Midbrain (tissue), 1 donor: ENCODE measurements around the gene WDR53.
"Not testable (repeated sequence)": the region's sequence is repeated elsewhere in the genome, so short reads cannot be mapped to it uniquely, and the experiment has no call there.

Experiments used
- DNase-seq: peaks from one replicate; lab custom pipeline; 2025; lab: John Stamatoyannopoulos, UW

Gene WDR53

DNA sequence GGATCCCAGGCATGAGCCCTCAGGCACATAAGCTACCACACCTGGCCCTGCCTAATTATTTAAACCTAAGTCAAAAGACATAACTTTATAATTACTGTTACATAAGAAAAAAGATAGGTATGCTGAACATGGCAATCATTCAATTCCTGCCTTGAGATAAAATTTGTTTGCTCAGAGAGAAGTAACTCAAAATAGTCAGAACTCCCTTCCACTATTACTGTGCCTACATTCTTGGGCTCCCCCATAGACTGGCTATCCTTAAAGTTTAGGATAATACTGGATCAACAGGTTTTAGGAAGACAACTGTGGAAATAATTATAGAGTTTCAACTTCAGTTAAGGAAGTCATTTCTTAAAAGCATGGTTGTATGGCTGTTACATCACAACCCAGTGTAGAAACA lies 9.9 kb downstream of the WDR53 start:
- DNase-seq: no peak

- DNase-seq: no peak
These were observed 11.1 kb downstream of the WDR53 start for GRCh38 chr3:196557236-196557635.

DNA sequence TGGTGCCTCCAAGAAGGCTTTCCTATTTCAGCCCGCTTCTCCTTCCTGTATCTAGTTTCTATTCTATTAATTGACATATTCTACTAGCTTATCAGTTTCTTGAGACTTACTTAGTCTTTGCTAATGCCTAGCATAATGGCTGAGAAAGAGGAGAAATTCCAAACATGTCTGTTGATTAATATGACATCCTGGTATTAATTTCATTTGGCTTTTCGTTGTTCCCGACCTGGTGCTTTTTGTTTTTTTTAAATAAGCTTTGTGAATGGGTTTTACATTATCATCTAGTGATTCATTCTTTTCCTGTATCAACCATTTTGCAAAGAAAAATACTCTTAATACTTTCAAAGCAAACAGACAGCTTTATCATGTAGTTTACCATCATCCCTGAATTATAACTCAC lies 13.1 kb downstream of the WDR53 start:
- DNase-seq: no peak

DNA sequence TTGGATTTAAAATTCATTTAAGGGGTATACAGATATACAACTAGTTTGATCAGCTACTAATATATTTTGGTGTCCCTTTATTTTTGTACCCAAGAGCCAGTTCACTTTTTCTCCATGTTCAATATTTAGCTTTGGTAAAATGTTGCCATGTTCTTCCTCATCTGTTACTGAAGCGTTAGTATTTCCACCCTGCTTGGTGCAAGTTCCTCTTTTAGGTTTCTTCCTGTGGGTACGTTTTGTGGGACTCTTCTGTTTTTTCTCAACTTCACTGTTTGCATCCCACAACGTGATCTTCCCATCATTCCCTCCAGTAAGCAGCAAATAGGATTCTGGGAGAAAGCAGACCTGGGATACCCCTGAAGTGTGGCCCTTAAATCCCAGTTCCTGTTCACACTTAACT lies 14.1 kb downstream of the WDR53 start:
- DNase-seq: no peak

- no peak for DNase-seq
These were observed 14.8 kb downstream of the WDR53 start for GRCh38 chr3:196553551-196553950.

DNA sequence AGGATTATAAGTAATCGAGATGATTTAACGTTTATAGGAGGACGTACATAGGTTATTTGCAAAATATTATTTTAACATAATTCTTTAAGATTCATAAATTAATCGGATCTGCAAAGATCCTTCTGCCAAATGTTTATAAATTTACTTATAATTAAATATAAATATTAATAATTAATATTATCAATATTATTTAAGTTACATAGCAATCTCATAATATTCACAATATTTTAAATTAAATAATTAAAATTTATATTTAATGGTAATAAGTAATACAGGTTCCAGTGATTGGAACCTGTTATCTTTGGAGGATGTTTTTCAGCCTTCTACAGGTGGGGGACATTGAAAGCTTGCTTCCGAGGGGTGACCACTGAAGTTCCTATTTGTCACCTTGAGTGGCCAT lies 16.1 kb downstream of the WDR53 start:
- no peak for DNase-seq

GRCh38 chr3:196550172-196550571 lies 18.2 kb downstream of the WDR53 start:
- not testable (repeated sequence) for DNase-seq

GRCh38 chr3:196549312-196549711 lies 19.0 kb downstream of the WDR53 start:
- DNase-seq: not testable (repeated sequence)

DNA sequence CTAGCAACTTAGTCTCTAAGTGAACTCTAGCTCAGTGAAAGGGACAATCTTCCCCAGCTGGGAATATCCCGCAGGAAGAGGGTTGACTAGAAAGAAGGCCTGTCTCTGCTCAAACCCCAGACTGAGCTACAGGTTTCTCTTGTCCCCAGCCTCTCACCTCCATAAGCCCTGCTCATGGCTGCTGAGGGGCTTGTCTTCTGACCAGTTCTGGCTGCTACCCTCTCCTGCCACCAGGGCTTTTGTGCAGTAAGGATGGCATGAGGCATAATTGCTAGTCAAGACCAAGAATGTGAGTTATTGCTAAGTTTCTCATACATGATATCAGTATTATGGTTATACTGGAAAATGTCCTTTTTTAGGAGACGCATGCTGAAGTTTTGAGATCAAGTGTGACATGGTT lies 21.3 kb downstream of the WDR53 start:
- no peak for DNase-seq

GRCh38 chr3:196546537-196546936 lies 21.8 kb downstream of the WDR53 start:
- DNase-seq: no peak

GRCh38 chr3:196544491-196544992 lies 23.8 kb downstream of the WDR53 start:
- no peak for DNase-seq

- DNase-seq: no peak
These were observed 26.5 kb downstream of the WDR53 start for GRCh38 chr3:196541684-196542445.

- no peak for DNase-seq
These were observed 30.9 kb downstream of the WDR53 start for GRCh38 chr3:196537319-196537984.

DNA sequence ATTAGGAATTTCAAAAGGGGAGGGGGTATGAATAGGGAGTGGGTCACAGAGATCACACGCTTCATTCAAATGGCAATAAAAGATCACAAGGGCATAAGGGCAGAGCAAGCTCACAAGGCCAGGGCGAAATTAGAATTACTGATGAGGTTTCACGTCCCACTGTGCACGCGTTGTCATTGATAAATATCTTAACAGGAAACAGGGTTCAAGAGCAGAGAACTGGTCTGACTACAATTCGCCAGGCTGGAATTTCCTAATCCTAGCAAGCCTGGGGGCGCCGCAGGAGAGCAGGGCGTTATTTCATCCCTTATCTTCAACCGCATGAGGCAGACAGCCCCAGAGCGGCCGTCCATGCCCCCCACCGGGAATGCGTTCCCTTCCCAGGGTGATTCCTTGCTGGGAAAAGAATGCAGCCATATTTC lies 35.1 kb downstream of the WDR53 start:
- no peak for DNase-seq

GRCh38 chr3:196531418-196531817 lies 36.9 kb downstream of the WDR53 start:
- no peak for DNase-seq

DNA sequence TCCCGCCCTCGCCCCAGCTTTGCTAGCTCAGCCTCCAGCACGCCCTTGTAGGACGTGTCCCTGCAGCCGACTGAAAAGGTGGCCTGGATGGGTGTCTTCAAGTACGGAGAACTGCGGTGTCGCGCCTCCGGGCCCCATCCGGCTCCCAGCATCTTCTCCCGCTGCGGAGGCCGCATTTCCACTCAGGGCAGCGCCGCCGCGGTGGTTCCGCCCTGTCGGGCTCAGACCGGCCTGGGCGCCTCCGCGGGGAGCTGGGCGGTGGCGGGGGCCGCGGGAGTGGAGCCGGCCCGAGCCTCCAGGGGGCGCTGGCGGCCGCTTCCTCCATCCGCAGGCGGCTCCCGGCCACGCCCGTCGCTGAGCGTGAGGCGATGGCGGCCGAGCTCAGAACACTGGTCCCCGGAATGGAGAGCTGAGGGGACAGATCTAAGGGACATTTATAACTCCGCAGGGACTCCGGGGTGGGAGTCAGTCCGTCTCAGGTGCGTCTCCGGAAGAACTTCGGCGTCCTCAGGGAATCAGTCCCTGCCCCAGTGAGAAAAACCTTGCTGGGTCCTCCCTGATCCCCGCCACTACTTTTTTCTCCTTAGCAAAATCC lies 39.6 kb downstream of the WDR53 start:
- peak; percentile 72 for DNase-seq

GRCh38 chr3:196525141-196525540 lies 43.2 kb downstream of the WDR53 start:
- no peak for DNase-seq

DNA sequence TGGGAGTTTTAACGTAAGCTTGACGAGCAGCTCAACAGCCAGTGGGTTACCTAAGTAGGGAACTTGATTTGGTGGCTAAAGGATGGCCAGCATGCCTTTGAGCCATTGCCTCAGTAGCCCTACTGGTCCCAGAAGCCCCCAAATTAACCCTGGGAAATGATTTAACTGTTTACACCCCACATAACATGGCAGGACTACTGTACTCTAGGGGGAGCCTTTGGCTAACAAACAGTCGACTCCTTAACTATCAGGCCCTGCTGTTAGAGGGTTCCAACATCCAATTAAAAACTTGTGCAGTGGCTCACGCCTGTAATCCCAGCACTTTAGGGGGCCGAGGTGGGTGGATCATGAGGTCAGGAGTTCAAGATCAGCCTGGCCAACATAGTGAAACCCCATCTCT lies 43.8 kb downstream of the WDR53 start:
- no peak for DNase-seq

DNA sequence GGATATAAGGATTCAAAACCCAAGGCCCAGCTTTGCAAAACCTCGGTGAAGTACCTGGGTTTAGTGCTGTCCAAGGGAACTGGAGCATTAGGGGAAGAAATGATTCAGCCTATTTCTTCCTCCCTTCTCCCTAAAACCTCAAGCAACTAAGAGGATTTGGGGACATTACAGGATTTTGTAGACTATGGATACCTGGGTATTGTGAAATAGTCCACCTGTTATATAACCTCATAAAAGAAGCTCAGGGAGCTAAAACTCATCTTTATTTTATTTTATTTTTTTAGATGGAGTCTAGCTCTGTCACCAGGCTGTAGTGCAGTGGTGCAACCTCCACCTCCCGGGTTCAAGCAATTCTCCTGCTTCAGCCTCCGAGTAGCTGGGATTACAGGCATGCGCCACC lies 44.5 kb downstream of the WDR53 start:
- DNase-seq: no peak

GRCh38 chr3:196521291-196521690 lies 47.1 kb downstream of the WDR53 start:
- not testable (repeated sequence) for DNase-seq

DNA sequence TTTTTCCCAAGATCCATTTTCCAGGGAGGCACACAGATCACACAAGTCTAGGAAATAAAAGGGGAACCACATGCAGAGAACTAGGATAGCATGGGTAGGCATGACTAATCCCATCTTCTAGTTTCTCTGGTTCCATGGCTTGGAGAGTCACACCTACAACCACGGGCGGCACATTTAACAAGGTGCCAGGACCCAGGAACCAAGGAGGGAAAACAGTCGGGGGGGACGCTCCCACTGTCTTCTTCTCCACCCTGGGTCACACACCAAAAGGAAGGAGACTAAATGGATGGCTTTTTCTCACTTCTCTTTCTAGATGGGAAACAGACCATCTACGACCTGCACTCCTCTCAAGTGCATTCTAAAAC lies 48.7 kb downstream of the WDR53 start:
- DNase-seq: no peak

DNA sequence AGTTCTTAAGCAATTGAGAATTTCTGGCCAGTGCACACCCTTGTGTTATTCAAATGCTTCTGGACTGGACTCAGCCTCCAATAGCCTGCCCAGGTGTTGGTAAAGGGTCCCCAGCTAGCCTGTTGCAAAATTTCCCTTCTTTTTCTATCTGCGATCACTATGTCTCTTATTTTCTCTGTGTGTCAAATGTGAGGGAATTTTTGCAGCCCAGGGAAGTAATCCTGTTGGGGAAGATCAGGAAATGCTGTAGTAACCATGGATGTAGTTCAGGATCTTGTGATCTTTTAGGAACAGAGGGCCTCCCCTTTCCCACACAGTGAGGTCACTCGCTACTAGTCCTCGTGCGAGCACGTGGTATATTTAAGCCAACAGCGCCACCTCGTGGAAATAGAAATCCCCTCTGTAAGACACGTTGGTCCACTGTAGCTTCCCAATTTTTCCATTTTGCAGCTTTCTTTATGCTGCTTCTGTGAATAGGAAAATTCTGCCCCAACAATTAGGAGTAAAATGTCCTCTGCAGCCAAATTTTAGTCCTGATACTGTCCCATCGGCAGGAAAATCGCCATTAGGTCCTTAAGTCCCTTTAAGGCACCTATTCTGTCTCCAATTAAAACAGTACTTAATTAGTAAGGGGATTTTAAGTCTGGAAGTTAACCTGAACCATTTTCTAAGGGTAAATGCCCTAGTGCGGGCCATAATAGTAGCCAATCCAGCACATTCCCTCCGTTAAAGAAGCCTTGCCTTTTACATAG lies 49.2 kb downstream of the WDR53 start:
- DNase-seq: peak; percentile 31
